Mesodermal cell (in vitro differentiated cells): ENCODE data around the gene GLYATL3.
"Not testable (repeated sequence)": the region's sequence is repeated elsewhere in the genome, so short reads cannot be mapped to it uniquely, and the experiment has no call there.

ENCODE experiments used
- H3K27ac ChIP-seq: 2 replicates; pipeline ENCODE4 v1.7.0; 2013; ENCODE audit warnings: mild to moderate bottlenecking, low read depth, low read length, moderate library complexity; ENCODE audit not compliant: severe bottlenecking
- H3K36me3 ChIP-seq: 2 replicates; pipeline ENCODE4 v1.7.1; 2013; ENCODE audit warnings: mild to moderate bottlenecking, low read length, moderate library complexity; ENCODE audit not compliant: control insufficient read depth, insufficient read depth
- H3K4me1 ChIP-seq: one replicate; pipeline ENCODE4 v1.7.1; 2013; ENCODE audit warnings: mild to moderate bottlenecking, low read length; ENCODE audit not compliant: insufficient read depth, control insufficient read depth, poor library complexity, severe bottlenecking
- H3K4me3 ChIP-seq: 2 replicates; pipeline ENCODE4 v1.7.0; 2013; ENCODE audit warnings: low read length, control low read depth, mild to moderate bottlenecking; ENCODE audit not compliant: insufficient read depth, poor library complexity, severe bottlenecking; ENCODE audit errors: extremely low read depth
- H3K9me3 ChIP-seq: 2 replicates; pipeline ENCODE4 v1.7.1; 2013; ENCODE audit warnings: mild to moderate bottlenecking, low read length, moderate library complexity; ENCODE audit not compliant: control insufficient read depth
- whole genome bisulfite sequencing, 2 experiments: methylation state at CpG; one replicate each; pipeline ENCODE4 v1.1.5; 2013; ENCODE audit warnings: missing lambda C conversion rate in 2 of 2; ENCODE audit not compliant: insufficient coverage in 2 of 2; 5-methylcytosine and 5-hydroxymethylcytosine counted together

GLYATL3 gene

DNA sequence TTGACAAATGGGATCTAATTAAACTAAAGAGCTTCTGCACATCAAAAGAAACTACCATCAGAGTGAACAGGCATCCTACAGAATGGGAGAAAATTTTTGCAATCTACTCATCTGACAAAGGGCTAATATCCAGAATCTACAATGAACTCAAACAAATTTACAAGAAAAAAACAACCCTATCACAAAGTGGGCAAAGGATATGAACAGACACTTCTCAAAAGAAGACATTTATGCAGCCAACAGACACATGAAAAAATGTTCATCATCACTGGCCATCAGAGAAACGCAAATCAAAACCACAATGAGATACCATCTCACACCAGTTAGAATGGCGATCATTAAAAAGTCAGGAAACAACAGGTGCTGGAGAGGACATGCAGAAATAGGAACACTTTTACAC lies 23.2 kb upstream of the GLYATL3 start:
- H3K4me3 ChIP-seq, H3K4me1 ChIP-seq, H3K27ac ChIP-seq, H3K9me3 ChIP-seq: not testable (repeated sequence)
- peaks cover 17% of the 10 kb centered on the region for H3K36me3 ChIP-seq
- no CpG with 5 or more reads among the region's 2 CpGs for WGBS, 2 experiments

DNA sequence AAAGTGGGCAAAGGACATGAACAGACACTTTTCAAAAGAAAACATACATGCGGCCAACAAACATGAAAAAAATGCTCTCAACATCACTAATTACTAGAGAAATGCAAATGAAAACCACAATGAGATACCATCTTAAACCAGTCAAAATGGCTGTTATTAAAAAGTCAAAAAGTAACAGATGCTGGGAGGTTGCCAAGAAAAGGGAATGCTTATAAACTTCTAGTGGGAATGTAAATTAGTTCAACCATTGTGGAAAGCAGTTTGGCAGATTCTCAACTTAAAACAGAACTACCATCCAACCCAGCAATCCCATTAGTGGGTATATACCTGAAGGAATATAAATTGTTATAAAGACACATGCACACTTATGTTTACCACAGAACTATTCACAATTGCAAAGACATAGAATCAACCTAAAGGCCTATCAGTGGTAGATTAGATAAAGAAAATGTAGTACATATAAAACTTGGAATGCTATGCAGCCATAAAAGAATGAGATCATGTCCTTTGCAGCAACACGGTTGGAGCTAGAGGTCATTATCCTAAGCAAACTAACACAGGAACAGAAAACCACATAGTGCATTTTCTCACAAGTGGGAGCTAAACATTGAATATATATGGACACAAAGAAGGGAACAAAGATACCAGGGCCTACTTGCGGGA lies 20.3 kb upstream of the GLYATL3 start:
- WGBS, 2 experiments, result 100% methylated on average over 1 of the region's 3 CpGs
- no peak overlapping the region for H3K4me3 ChIP-seq
- H3K27ac ChIP-seq, result no peak overlapping the region
- peaks cover 5% of the 10 kb centered on the region for H3K36me3 ChIP-seq
- no peaks in the 10 kb centered on the region for H3K4me1 ChIP-seq
- H3K9me3 ChIP-seq, result no peaks in the 10 kb centered on the region

DNA sequence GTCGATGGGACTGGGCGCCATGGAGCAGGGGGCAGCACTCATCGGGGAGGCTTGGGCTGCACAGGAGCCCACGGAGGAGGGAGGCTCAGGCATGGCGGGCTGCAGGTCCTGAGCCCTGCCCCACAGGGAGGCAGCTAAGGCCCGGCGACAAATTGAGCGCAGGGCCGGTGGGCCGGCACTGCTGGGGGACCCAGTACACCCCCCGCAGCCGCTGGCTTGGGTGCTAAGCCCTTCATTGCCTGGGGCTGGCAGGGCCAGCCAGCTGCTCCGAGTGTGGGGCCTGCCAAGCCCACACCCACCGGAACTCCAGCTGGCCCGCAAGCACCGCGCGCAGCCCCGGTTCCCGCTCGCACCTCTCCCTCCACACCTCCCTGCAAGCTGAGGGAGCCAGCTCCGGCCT lies 17.9 kb upstream of the GLYATL3 start:
- not testable (repeated sequence) for H3K9me3 ChIP-seq, H3K4me3 ChIP-seq, H3K27ac ChIP-seq, H3K4me1 ChIP-seq
- 93 to 98% methylated on average over 12 of the region's 22 CpGs for WGBS, 2 experiments
- H3K36me3 ChIP-seq, result peaks cover 14% of the 10 kb centered on the region

GRCh38 chr6:49483380-49483779 lies 16.3 kb upstream of the GLYATL3 start:
- 85 to 93% methylated on average over 7 to 10 of the region's 14 CpGs for WGBS, 2 experiments
- not testable (repeated sequence) for H3K4me1 ChIP-seq, H3K9me3 ChIP-seq, H3K4me3 ChIP-seq, H3K27ac ChIP-seq
- peaks cover 15% of the 10 kb centered on the region for H3K36me3 ChIP-seq

- Histone ChIP-seq H3K36me3 (peaks cover 42% of the 10 kb centered on the region), H3K27ac (no peak overlapping the region), H3K9me3 (no peaks in the 10 kb centered on the region), H3K4me1 (no peaks in the 10 kb centered on the region), H3K4me3 (no peak overlapping the region)
- no CpG with 5 or more reads among the region's 4 CpGs for WGBS, 2 experiments
Measured at GRCh38 chr6:49490633-49491032, 9.1 kb upstream of the GLYATL3 start.

GRCh38 chr6:49497304-49497703 lies 2.4 kb upstream of the GLYATL3 start:
- Histone ChIP-seq H3K36me3 (peaks cover 5% of the 10 kb centered on the region), H3K9me3 (no peaks in the 10 kb centered on the region), H3K27ac (no peak overlapping the region), H3K4me3 (no peak overlapping the region), H3K4me1 (no peaks in the 10 kb centered on the region)
- WGBS, 2 experiments, result no CpG with 5 or more reads among the region's 3 CpGs

GRCh38 chr6:49499126-49499525 lies 597 bp upstream of the GLYATL3 start:
- Histone ChIP-seq H3K4me1 (no peaks in the 10 kb centered on the region), H3K36me3 (peaks cover 5% of the 10 kb centered on the region), H3K27ac (no peak overlapping the region), H3K4me3 (no peak overlapping the region), H3K9me3 (no peaks in the 10 kb centered on the region)
- WGBS, 2 experiments, result no CpG with 5 or more reads among the region's 1 CpG

DNA sequence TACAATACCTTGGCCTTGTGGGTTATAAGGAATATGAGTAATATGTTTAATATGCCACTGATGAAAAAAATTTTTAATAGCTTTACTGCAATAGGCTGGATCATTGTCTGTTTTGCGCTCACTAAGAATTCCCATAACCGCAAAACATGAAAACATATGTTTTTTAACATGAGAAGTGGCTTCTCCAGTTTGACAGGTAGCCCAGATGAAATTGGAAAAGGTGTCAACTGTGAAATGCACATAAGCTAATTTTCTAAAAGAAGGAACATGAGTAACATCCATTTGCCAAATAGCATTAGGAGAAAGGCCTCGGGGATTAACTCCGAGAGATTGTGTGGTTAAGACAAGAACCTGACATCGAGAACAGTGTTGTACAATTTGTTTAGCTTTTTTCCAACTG lies 4.9 kb downstream of the GLYATL3 start:
- WGBS, 2 experiments, result 87 to 90% methylated on average over 3 to 5 of the region's 5 CpGs

GRCh38 chr6:49506569-49507111 lies 6.9 kb downstream of the GLYATL3 start:
- H3K36me3 ChIP-seq, result no peaks in the 10 kb centered on the region
- H3K4me1 ChIP-seq, result no peaks in the 10 kb centered on the region
- no peak overlapping the region for H3K27ac ChIP-seq
- 100% methylated on average over 1 of the region's 5 CpGs for WGBS, 2 experiments
- H3K4me3 ChIP-seq, result no peak overlapping the region
- H3K9me3 ChIP-seq, result no peaks in the 10 kb centered on the region

More for the DNA sequence above, 4.9 kb downstream of the GLYATL3 start:
- Histone ChIP-seq H3K4me3 (no peak overlapping the region), H3K4me1 (no peaks in the 10 kb centered on the region), H3K27ac (no peak overlapping the region), H3K36me3 (no peaks in the 10 kb centered on the region), H3K9me3 (no peaks in the 10 kb centered on the region)

DNA sequence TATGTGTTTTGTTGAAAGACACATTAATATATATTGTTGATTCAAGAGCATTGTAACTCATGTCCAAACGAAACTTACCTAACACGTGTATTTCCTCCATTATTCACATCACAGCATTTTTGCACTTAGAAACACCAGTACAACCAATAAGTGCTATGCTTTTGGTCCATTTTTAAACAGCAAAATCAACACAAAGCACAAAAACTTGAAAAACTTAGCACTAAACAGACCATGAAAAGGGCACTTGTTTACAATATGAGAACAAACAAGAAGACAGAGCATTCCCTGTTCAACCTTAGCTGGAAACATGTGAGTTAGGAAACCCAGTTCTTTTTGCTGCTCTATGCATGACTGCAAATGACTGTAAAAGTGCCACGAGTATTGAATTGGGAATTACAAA lies 9.6 kb downstream of the GLYATL3 start:
- WGBS, 2 experiments, result 83% methylated on average over 2 of the region's 3 CpGs; no CpG with 5 or more reads in 1 of the 2 experiments
- Histone ChIP-seq H3K27ac (no peak overlapping the region), H3K4me1 (no peaks in the 10 kb centered on the region), H3K9me3 (no peaks in the 10 kb centered on the region), H3K4me3 (no peak overlapping the region), H3K36me3 (no peaks in the 10 kb centered on the region)

DNA sequence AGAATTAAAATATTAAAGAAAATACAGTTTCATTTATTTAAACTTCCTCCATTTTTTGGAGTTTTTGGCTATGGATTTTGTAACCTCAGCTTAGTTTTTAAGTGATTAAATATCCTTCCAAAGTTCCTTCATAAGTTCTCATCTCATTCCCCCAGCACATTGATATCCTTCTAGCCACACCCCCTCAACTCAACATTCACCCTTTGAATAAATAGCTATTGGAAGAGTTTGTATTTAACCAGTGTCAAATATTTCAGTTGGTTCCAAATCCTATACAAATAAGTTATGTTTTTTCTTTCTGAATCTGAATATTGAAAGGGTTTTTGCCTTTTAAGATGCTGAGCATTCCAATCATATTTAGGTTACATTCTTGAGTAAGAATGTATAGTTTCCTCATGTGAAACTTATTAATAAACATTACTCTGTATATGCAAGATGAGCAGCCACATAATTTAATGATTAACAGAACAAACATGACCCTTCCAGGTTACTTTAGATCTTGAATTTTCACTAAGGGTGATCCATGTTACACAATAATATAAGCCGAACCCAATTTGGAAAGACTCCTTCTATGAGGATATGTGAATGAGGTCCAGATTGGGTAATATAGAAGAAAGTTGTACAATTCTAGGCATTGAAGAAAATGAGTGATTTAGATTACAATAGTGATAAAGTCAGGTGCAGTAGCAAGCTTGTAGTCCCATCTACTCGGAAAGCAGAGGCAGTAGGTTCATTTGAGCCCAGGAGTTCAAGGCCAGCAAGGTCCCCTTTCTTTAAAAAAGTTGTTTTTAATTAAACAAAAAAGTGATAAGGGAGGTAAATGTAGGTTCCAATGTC lies 13.6 kb downstream of the GLYATL3 start:
- Histone ChIP-seq H3K36me3 (no peaks in the 10 kb centered on the region), H3K4me1 (no peaks in the 10 kb centered on the region), H3K9me3 (no peaks in the 10 kb centered on the region), H3K27ac (no peak overlapping the region), H3K4me3 (no peak overlapping the region)
- 100% methylated on average over 1 of the region's 2 CpGs for WGBS, 2 experiments
